ENCODE measurements around the gene ZFYVE28. TPM values are rescaled to one million over a fixed set of nuclear protein-coding genes. Genes with fewer than 3 reads are reported as not detected.

ZFYVE28 gene
- total and polyA plus RNA-seq, 10 of the 15 experiments (the other 5 are each of a cell fraction or from before 2014, with no cell fraction given): 0.06 to 1.9 (median 0.22) TPM; not detected in 1

DNA sequence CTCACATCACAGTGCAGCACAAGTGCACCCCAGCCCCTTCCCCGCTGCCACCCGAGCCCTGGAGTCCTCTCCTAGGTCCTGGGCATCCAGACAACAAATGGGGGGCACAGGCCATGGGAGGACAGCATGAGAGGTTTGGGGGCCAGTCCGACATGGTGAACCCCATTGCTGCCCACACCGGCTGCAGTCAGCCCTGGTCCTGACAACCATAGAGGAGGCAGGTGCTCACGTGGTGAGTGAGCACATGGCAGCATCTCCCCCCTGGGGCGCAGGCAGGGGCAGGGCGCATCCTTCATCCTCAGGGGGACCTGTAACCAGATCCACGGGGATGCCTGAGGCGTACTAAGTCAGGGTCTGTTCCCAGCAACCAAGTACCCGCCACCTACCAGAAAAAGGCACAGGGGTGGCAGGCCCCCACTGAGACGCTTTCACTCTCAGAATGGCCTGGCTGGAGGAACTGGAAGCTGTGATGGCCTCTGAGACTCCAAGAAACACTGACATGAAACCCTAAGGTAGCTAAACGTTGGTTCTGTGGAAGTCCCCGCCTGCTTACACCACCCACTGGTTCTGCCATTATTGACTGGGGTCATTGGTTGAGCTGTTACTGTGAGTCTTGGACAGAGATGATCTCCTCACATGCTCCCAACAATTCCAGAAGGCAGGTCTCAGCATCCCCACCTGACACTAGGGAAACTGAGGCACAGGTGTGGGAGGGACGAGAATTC lies 6.5 kb downstream of the ZFYVE28 start:
- Histone ChIP-seq H3K27ac (ENCODE audit: control insufficient read depth, insufficient read depth) (peak overlapping the region; percentile 60), H3K9ac (ENCODE audit: control insufficient read depth, insufficient read depth, low read length) (peak overlapping the region; percentile 15), H2AFZ (ENCODE audit: control insufficient read depth, low read depth, low read length) (peak overlapping the region; percentile 71), H3K4me1 (ENCODE audit: control insufficient read depth, insufficient read depth, low read length) (peaks cover 44% of the 10 kb centered on the region), H3K27me3 (replicated peaks in 1 of 2; ENCODE audit: control insufficient read depth in 2 of 2, insufficient read depth in 2 of 2, low read length in 1 of 2) (peaks cover 4 to 12% of the 10 kb centered on the region in 2 experiments), H3K4me3 (peak overlapping the region; percentile 58; the same call in 1 of the 2 replicates), H3K36me3 (ENCODE audit: control insufficient read depth in 2 of 2, insufficient read depth in 2 of 2, low read length in 1 of 2) (no peaks in the 10 kb centered on the region), H4K20me1 (ENCODE audit: control insufficient read depth, insufficient read depth) (no peaks in the 10 kb centered on the region), H3K79me2 (ENCODE audit: control insufficient read depth, insufficient read depth, low read length) (no peaks in the 10 kb centered on the region; the same call in 1 of the 2 replicates), H3K4me2 (ENCODE audit: control insufficient read depth, insufficient read depth) (peak overlapping the region; percentile 71), H3K9me3 (replicated peaks; ENCODE audit: control insufficient read depth, insufficient read depth, low read length) (no peaks in the 10 kb centered on the region)
- in situ Hi-C loops (cut with MboI) (no loop called here), intact Hi-C loops (cut with micrococcal nuclease; ENCODE audit: unreplicated experiment) (loop anchor here (2.0 to 10.0 kb wide), 3 partner anchors 149 to 537 kb away; partner anchors contain the start of genes HAUS3, MXD4, NSD2 and POLN)
- peak; percentile 52 for DNase-seq (ENCODE audit: low read depth, low spot score)
- ChIA-PET POLR2A (interaction anchor here (0.5 to 1.8 kb wide), 5 partner anchors 18 to 172 kb away, joined by 3 to 5 read pairs (median 4); partner anchors contain the start of genes MXD4 and RNF4), SMC1A (ENCODE audit: uncharacterized antibody, unreplicated experiment) (interaction anchor here (0.9 to 2.2 kb wide), 12 partner anchors 9 to 191 kb away, joined by 3 to 21 read pairs (median 4); partner anchors contain the start of genes HAUS3, MXD4 and POLN), CTCF (interaction anchor here (0.5 to 2.9 kb wide), 15 partner anchors 9 to 457 kb away, joined by 3 to 15 read pairs (median 4); partner anchors contain the start of genes HAUS3, MXD4 and POLN), RAD21 (ENCODE audit: unreplicated experiment) (interaction anchor here (0.6 to 2.6 kb wide), 17 partner anchors 9 to 402 kb away, joined by 3 to 12 read pairs (median 4); partner anchors contain the start of genes FAM193A, MXD4 and RNF4)
- BruUV-seq (replicated peaks): no TSS peak
- FAIRE-seq: peak; percentile 70
- WGBS (ENCODE audit: insufficient coverage, insufficient replicate concordance, low lambda C conversion rate, missing lambda C conversion rate): 22% methylated on average over 14 of the region's 14 CpGs
- ATAC-seq: peak; percentile 67
- TF ChIP-seq POLR2AphosphoS2 (IDR thresholded peaks at IDR 0.05; ENCODE audit: low read depth, low read length) (no peak), IKZF2 (IDR thresholded peaks at IDR 0.05) (no peak), IRF3 (IDR thresholded peaks at IDR 0.05) (no peak), ZNF622 (IDR thresholded peaks at IDR 0.05) (no peak), SREBF2 (IDR thresholded peaks at IDR 0.05; ENCODE audit: low read length) (no peak), NR2F1 (conservative IDR thresholded peaks at IDR 0.05) (no peak), FOXM1 (IDR thresholded peaks at IDR 0.05; ENCODE audit: low read depth, low read length) (no peak), PAX5 (IDR thresholded peaks at IDR 0.05; ENCODE audit: borderline replicate concordance, low read depth, low read length) (no peak; the same call in 1 of the 2 replicates), NR2C1 (IDR thresholded peaks at IDR 0.05) (no peak), ATF3 (IDR thresholded peaks at IDR 0.05; ENCODE audit: borderline replicate concordance, extremely low read depth, low read depth, low read length) (no peak), PRDM15 (CRISPR knock-in tag; IDR thresholded peaks at IDR 0.05) (no peak), KDM1A (IDR thresholded peaks at IDR 0.05; ENCODE audit: borderline replicate concordance) (no peak)
- TF ChIP-seq, protein P1, sequence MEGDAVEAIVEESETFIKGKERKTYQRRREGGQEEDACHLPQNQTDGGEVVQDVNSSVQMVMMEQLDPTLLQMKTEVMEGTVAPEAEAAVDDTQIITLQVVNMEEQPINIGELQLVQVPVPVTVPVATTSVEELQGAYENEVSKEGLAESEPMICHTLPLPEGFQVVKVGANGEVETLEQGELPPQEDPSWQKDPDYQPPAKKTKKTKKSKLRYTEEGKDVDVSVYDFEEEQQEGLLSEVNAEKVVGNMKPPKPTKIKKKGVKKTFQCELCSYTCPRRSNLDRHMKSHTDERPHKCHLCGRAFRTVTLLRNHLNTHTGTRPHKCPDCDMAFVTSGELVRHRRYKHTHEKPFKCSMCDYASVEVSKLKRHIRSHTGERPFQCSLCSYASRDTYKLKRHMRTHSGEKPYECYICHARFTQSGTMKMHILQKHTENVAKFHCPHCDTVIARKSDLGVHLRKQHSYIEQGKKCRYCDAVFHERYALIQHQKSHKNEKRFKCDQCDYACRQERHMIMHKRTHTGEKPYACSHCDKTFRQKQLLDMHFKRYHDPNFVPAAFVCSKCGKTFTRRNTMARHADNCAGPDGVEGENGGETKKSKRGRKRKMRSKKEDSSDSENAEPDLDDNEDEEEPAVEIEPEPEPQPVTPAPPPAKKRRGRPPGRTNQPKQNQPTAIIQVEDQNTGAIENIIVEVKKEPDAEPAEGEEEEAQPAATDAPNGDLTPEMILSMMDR (IDR thresholded peaks at IDR 0.05 in 2 of 3, conservative IDR thresholded peaks at IDR 0.05 in 1 of 3; ENCODE audit: control insufficient read depth in 2 of 3, extremely low read depth in 1 of 3, insufficient read depth in 1 of 3, low read depth in 3 of 3, low read length in 3 of 3): no peak
- TF ChIP-seq, protein P2, sequence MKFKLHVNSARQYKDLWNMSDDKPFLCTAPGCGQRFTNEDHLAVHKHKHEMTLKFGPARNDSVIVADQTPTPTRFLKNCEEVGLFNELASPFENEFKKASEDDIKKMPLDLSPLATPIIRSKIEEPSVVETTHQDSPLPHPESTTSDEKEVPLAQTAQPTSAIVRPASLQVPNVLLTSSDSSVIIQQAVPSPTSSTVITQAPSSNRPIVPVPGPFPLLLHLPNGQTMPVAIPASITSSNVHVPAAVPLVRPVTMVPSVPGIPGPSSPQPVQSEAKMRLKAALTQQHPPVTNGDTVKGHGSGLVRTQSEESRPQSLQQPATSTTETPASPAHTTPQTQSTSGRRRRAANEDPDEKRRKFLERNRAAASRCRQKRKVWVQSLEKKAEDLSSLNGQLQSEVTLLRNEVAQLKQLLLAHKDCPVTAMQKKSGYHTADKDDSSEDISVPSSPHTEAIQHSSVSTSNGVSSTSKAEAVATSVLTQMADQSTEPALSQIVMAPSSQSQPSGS (IDR thresholded peaks at IDR 0.05; ENCODE audit: low read length): no peak

Data from GM12878 (cell line).